Stimulated activated CD4-positive, alpha-beta T cell treated with anti-CD3 and anti-CD28 coated beads, Interleukin-1b, Interleukin-23, amount 100 ng/mL, for 24 hours (primary cell): ENCODE measurements around the gene ATXN7L1.
"Not testable (repeated sequence)": the region's sequence is repeated elsewhere in the genome, so short reads cannot be mapped to it uniquely, and the experiment has no call there.

Experiments
- DNase-seq, 4 experiments: peaks; one replicate each; pipeline ENCODE4 v3.0.0-alpha.2; 2020; ENCODE audit warnings: low read depth in 4 of 4, low spot score in 1 of 4

ATXN7L1 gene

DNA sequence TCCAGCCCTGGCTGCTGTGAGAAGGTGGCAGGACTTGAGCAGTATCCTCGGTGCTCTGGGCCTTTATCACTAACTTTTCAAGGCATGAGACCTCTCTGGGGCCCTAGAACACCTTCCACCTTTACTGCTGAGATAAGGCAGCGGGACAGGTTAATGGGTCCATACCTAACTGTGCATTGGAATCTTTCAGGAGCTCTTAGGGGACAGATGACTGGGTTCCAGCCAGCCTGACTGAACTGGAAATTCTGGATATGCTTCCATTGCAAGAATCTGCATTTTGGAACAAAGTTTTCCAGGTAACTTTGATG lies 73.0 kb downstream of the ATXN7L1 start:
- DNase-seq = no peak

DNA sequence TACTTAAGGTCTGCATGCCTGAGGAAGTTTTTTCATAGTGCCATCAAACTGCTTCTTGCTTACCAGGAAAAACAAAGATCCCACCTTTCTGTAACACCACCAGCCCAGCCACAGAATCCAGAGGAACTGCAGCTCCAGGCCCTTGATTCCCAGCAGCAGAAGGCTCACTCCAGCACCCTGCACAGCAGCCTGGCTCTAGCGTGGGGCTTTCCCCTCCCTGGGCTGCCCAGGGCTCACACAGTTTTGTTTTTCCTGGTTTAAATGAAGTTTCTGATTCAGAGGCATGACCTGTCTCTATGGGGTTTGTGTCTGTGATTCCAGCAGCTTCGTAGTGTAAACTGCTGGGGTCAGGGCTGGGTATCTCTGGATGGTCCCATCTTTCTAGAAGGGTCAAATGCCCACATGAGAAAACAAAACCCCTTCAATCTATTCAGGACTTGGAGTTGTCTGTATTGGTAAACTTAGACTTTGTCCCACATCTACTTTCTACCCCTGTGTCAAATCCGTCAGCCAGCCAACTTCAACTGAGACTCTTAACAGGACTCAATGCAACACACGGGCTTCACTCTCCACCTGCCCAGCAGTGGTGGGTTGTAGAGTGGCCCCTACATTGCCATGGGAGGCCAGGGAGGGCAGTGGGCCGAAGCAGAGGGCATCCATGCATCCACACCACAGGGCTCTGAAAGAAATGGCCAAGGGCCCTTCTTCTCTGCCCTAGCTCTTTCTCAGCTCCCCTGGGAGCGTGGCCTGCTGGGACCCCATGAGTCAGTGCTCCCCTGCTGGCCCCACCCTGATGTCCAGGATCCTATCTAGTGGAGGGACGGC lies 73.6 kb downstream of the ATXN7L1 start:
- DNase-seq = no peak

- no peak for DNase-seq
Observed at GRCh38 chr7:105800849-105801534, 75.4 kb downstream of the ATXN7L1 start.

- DNase-seq = no peak
Observed at GRCh38 chr7:105800442-105800841, 76.0 kb downstream of the ATXN7L1 start.

DNA sequence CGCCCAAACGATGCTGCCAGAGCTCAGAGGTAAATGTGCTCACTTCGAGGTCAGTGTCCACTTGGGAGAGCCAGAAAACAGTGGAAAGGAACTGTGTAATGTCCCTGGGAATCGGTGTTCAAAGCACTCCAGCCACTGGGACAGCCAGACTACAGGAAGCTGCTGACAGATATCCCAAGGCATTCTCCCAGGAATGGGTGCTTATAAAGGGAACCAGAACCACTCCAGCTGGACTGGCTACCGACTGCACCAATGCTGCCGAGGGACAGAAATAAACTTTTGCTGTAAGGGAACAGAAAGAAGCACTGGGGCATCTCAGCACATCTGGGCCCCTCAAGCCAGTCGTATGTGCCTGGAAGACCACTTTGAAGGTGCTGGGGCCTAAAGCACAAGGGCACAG lies 76.7 kb downstream of the ATXN7L1 start:
- no peak for DNase-seq

- DNase-seq = no peak
Observed at GRCh38 chr7:105799006-105799405, 77.4 kb downstream of the ATXN7L1 start.

GRCh38 chr7:105797652-105798051 lies 78.7 kb downstream of the ATXN7L1 start:
- no peak for DNase-seq

DNA sequence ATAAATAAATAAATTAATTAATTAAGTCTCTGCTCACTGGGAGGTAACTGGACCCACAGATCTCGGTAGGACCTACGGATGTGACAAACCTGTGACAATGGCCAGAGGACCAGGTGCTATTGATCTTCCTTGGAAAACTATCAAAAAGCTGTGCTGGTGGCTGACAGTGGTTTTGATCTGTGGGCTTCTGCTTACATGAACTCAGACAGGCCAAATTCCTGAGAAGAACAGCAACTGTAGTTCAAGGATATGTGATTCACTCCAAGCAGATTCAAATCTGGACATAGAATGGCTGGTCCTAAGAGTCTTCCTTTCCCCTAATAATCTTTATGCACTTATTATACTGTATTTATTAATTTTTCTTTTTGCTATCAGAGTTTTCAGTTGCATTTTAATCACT lies 80.0 kb downstream of the ATXN7L1 start:
- no peak for DNase-seq

- DNase-seq = no peak
Observed at GRCh38 chr7:105794741-105795729, 81.4 kb downstream of the ATXN7L1 start.

- no peak for DNase-seq
Observed at GRCh38 chr7:105792488-105793370, 83.7 kb downstream of the ATXN7L1 start.

- DNase-seq = no peak
Observed at GRCh38 chr7:105791926-105792325, 84.5 kb downstream of the ATXN7L1 start.

GRCh38 chr7:105790996-105791395 lies 85.4 kb downstream of the ATXN7L1 start:
- DNase-seq = no peak

DNA sequence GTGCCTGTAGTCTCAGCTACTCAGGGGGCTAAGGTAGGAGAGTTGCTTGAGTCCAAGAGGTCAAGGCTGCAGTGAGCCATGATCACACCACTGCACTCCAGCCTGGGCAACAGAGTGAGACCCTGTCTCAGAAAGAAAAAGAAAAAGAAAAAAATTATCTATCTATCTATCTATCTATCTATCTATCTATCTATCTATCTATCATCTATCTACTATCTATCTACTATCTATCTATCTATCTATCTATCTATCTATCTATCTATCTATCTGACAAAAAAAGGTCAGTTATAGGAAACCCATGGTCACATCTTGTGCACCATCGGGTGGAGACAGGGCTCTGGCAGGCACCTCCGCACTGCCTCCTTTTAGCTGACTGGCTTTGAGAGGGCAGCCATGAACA lies 85.9 kb downstream of the ATXN7L1 start:
- DNase-seq = not testable (repeated sequence)

DNA sequence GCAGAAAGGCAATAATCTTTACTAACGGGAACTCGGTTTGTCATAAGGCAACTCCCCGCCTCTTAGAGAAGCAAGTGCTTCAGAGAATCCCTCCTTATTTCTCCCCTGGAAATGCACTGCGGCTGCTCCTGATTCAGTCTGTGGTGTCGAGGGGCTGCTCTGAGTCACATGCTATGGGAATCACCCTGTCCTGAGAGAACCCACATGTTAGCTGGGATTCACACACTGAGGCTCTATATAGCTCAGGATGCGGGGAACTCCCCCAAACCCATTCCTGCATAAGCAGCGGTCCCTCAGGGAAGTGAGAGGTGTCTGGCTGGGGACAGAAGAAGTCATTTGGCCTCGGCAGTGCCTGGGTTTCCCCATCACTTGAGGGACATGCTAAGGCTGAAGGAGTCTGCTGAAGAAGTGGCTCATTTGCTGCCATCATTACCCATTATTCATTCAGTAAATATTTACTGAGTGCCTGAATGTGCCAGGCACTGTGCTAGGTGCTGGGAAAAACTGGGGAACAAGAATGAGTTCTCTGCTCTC lies 87.5 kb downstream of the ATXN7L1 start:
- no peak for DNase-seq

GRCh38 chr7:105788356-105788755 lies 88.0 kb downstream of the ATXN7L1 start:
- no peak for DNase-seq

DNA sequence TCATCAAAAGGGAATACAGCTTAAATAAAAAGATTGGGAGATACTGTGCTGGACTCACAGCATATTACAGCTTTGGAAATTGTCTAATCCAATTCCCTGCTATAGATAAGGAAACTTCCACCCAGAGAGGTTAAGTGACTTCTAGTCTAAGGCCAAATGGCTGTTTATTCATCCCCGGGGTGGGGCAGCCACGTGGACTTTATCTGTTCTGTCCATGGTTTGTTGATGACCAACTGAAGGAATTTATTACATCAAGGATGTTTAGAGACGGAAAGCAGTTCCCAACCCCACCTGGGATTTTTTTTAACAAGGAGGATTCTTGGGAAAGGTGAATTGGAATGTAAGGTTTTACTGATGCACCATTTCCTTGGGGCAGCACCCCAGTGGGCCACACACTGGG lies 88.6 kb downstream of the ATXN7L1 start:
- DNase-seq = no peak

DNA sequence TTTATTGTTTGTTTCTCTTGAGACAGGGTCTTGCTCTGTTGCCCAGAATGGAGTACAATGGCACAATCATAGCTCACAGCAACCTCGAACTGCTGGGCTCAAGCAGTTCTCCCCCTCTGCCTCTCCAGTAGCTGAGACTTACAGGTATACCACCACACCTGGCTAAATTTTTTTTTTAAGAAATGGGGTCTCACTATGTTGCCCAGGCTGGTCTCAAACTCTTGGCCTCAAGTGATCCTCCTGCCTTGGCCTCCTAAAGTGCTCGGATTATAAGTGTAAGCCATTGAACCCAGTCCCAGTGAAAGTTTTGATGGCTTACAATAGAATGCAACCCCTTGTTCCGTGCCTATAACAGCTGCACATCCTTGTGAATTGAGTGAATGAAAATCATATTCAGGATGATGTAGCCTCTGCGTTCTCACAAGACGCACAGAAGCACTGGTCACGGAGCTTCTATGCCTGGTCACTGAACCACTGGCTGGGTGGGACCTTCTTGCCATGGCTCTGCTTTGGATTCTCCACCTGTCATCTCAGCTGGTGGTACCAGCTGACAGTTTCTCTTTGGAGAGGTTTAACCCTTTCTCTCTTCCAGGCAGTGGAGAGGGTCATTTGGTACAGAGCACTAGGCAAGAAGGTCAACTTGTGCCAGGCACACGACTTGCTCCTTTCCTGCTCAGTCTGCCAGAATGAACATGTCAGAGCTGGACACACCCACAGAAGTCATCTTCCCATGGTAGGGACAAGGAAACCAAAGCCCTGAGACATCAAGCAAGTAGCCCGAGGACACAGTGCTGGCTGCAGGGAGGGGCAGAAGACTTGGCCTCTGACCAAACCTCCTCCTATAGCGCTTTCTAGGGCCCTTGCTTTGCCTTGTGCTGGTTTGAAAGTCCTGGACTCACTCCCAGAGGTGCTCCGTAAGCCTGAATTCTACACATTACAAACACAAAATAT lies 89.6 kb downstream of the ATXN7L1 start:
- no peak for DNase-seq

DNA sequence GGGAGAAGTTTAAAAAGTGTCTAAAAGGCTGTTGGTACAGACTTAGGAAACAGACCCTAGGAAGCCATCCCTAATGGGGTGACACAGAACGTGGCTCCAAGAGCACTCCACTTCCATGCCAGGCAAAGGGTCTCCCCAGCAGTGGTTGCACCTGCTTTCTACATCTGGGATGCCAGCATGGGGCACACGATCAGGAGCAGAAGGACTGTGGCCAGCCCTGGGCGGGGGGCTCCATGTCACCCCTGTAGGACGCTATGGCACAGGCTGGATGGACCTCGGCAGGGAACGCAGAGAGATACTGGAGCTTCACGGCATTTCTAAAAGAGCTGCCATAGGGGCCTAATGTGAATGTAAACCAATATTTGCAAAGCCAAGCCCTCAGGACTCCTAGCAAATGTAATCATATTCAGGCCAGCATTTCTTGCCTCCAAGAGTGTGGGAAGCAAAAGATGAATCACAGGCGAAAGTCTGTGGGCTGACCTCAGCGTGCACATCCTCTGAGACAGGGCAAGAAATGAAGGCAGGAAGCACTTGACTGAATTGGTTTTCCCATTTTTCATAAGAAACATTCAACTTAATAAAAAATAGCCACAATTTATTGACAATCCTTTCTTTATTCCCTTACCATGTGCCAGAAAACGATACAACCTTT lies 93.9 kb downstream of the ATXN7L1 start:
- peak in 2 of 4 experiments; percentile 13 to 37 for DNase-seq
